ENCODE results near the gene PPP1R15B. TPM values are rescaled to one million over a fixed set of nuclear protein-coding genes. Genes with fewer than 3 reads are reported as not detected.

The PPP1R15B gene
- total RNA-seq, 4 donors from 2014 or later: 62.3 to 238 (median 124) TPM

- no peak for ATAC-seq (ENCODE audit: low FRiP score)
- TF ChIP-seq, protein P1, sequence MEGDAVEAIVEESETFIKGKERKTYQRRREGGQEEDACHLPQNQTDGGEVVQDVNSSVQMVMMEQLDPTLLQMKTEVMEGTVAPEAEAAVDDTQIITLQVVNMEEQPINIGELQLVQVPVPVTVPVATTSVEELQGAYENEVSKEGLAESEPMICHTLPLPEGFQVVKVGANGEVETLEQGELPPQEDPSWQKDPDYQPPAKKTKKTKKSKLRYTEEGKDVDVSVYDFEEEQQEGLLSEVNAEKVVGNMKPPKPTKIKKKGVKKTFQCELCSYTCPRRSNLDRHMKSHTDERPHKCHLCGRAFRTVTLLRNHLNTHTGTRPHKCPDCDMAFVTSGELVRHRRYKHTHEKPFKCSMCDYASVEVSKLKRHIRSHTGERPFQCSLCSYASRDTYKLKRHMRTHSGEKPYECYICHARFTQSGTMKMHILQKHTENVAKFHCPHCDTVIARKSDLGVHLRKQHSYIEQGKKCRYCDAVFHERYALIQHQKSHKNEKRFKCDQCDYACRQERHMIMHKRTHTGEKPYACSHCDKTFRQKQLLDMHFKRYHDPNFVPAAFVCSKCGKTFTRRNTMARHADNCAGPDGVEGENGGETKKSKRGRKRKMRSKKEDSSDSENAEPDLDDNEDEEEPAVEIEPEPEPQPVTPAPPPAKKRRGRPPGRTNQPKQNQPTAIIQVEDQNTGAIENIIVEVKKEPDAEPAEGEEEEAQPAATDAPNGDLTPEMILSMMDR (IDR thresholded peaks at IDR 0.05): no peak
- DNase-seq (ENCODE audit: low spot score): no peak
Measured at GRCh38 chr1:204376465-204376864, 35.2 kb downstream of the PPP1R15B start.

DNA sequence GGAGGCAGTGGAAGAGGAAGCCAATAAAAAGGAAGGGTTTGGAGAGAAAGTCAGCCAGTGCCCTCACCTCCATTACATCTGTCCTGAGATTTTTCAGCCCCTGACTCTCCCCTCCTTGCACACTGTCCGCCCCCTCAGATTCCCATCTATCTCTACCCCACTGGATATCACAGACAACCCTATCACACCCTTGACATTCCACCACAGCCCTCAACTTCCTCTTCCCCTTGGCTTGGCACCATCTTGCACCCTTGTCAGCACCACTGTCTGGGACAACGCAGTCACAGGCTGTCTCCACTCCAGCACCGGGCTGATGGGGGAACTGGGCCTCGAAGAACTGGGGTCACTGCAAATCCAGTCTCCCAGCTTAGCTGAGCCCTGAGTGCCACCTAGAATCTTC lies 37.7 kb downstream of the PPP1R15B start:
- TF ChIP-seq, protein P1 (IDR thresholded peaks at IDR 0.05): no peak
- ATAC-seq (ENCODE audit: low FRiP score): no peak
- DNase-seq (ENCODE audit: low spot score): no peak

- TF ChIP-seq, protein P1 (IDR thresholded peaks at IDR 0.05): no peak
- ATAC-seq (ENCODE audit: low FRiP score): no peak
- DNase-seq (ENCODE audit: low spot score): no peak
Measured at GRCh38 chr1:204370176-204370575, 41.4 kb downstream of the PPP1R15B start.

- TF ChIP-seq, protein P1 (IDR thresholded peaks at IDR 0.05): no peak
- DNase-seq (ENCODE audit: low spot score) (no peak), ATAC-seq (ENCODE audit: low FRiP score) (no peak)
Measured at GRCh38 chr1:204368996-204369726, 42.5 kb downstream of the PPP1R15B start.

- DNase-seq (ENCODE audit: low spot score): no peak
- ATAC-seq (ENCODE audit: low FRiP score): no peak
- TF ChIP-seq, protein P1 (IDR thresholded peaks at IDR 0.05): no peak
Measured at GRCh38 chr1:204367956-204368355, 43.7 kb downstream of the PPP1R15B start.

- TF ChIP-seq, protein P1 (IDR thresholded peaks at IDR 0.05): no peak
- DNase-seq (ENCODE audit: low spot score): no peak
- no peak for ATAC-seq (ENCODE audit: low FRiP score)
Measured at GRCh38 chr1:204367193-204367858, 44.3 kb downstream of the PPP1R15B start.

- TF ChIP-seq, protein P1 (IDR thresholded peaks at IDR 0.05): no peak
- DNase-seq (ENCODE audit: low spot score) (no peak), ATAC-seq (ENCODE audit: low FRiP score) (no peak)
Measured at GRCh38 chr1:204366759-204367158, 44.9 kb downstream of the PPP1R15B start.
